Hematopoietic multipotent progenitor cell treated with erythropoietin and hydrocortisone succinate and interleukin-3 and kit ligand, for 15 days (in vitro differentiated cells): Measurements from ENCODE around the gene PRKCZ.

Source experiments
- DNase-seq: peaks from one replicate; pipeline ENCODE4 v3.0.0-alpha.2; 2015; ENCODE audit warnings: low spot score

Gene PRKCZ

GRCh38 chr1:2046174-2046917 is 3.9 kb upstream of the PRKCZ start:
- peak; percentile 27 for DNase-seq

- no peak for DNase-seq
These were observed 3.1 kb upstream of the PRKCZ start for GRCh38 chr1:2046953-2047748.

GRCh38 chr1:2047749-2048729 is 2.2 kb upstream of the PRKCZ start:
- no peak for DNase-seq

GRCh38 chr1:2049225-2049717 is 940 bp upstream of the PRKCZ start:
- no peak for DNase-seq

GRCh38 chr1:2050461-2050792 is 216 bp downstream of the PRKCZ start:
- no peak for DNase-seq

- DNase-seq: no peak
These were observed 827 bp downstream of the PRKCZ start for GRCh38 chr1:2050793-2051682.

DNA sequence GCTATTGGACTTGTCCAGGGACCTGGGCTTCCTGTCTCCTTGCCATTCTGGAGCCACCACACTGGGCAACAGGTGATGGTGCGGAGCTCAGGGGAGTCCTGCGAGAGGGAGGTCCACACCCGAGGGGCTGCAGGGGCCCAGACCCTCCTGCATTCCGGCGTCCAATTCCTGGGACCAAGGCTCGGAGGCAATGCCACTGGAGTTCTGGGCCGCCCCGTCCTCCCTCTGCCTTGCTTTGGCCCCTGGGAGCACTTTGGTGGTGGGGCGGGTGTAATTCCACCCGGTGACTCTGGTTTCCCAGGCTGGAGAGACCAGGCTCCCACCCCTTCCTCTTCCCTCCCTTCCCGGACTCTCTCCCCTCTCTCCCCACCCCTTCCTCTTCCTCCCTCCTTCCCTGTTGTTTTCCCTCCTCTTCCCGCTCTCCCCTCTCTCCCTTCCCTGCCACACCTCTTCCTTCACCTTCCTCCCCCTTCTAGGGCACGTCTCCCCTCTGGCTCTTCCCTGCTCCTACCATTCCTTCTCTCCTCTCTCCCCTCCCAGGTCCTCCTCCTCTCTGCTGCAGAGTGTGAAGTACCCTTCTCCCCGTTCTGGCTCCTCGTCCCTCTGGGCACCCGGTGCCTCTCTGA is 2.0 kb downstream of the PRKCZ start:
- no peak for DNase-seq

- DNase-seq: no peak
These were observed 2.5 kb downstream of the PRKCZ start for GRCh38 chr1:2052756-2053155.

GRCh38 chr1:2053217-2053616 is 3.0 kb downstream of the PRKCZ start:
- DNase-seq: no peak

DNA sequence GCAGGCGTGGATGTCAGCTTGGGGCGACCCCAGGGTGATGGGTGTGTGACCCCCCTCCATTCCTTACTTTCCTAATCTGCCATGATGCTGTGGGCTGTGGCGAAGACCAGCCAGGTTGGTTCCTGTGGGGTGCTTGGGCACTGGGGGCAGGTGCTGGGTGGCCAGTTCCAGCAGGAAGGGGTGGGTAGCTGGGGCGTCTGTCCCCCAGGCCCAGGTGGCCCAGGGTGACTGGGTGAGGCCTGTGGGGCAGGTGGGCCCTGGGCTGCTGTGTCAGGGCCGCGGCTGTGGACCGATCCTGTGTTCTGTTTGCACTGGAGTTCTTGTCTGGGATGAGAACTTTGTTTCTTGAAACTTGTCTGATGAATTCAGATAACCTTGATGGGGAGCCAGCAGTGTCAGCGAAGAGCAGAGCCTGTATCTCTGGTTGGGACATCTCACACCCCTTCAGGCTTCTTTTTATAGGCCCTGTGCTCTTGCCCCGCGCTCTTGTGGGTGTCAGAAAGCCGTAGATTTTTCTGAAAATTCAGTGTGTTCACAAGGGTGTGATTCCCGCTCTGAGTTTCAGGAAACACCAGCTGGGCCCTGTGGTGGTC is 3.7 kb downstream of the PRKCZ start:
- DNase-seq: no peak

DNA sequence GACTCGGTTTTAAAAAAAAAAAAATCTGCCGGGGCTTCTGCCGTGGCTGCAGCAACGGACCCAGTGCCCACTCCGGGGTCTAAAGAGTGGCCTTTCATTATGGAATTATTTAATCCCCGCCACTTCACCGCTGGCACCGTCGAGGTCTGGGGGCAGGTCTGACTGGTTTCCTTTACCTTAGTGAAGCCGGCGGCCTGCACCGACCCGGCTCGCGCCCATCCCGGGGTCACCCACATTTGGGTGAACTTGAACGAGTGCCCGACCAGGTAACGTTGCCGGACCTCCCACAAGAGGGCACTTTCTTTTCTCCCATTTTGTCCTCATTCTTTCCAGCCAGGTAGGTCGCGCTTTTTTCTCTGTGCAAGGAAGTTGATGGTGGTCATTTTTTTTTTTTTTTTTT is 4.3 kb downstream of the PRKCZ start:
- no peak for DNase-seq

DNA sequence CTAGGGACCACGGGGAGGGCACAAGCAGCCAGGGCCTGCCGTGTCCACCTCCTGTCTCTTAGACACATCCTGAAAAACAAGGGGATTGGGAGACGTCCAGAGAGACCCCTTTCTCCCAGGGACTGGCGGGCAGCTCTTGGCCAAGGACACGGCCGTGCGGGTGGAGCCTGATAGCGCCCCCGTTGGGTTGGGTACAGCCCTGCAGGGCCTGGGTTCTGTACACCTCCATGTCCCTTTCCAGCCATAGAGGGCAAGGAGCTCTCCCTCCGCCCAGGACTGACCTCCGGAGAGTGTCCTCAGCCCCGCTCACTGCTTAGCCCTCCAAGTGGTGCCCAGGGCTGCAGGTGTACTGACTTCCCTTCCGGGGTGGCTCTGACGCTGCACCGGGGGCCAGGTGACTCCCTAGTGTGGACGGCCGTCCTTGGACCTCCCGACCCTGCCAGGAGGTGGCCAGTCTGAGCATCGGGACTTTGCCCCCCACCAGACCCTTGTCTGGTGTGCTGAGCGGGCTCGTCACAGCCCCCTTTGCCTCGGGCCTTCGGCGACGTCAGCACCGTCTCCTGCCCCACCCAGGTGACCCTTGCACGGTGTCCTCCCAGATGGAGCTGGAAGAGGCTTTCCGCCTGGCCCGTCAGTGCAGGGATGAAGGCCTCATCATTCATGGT is 5.8 kb downstream of the PRKCZ start:
- no peak for DNase-seq

DNA sequence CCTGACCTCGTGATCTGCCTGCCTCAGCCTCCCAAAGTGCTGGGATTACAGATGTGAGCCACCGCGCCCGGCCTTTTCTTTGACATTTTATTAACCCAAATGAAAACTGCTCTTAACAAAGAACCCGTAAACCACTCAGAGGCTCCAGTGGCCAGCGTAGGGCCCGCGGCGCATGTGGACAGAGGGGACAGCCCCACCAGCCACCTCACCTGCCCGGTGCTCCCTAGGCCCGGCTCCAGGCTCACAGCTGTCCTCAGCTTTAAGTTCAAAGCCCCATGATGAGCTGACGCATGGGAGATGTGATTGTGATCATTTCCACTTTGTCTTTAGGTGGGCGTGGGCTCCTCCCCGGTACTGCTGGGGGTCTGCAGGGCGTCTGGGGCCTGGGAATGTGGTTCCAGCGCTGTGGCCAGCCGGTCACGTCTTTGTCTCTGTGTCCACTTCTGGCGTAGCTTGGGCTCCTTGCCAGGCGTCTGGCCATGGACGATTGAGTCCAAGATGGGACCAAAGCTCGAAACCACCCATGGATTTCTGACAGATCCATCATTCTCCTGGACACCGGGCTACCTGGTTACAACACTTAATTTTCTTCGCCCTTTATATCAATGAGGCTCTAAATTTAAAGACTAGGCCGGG is 6.9 kb downstream of the PRKCZ start:
- no peak for DNase-seq

- no peak for DNase-seq
These were observed 9.2 kb downstream of the PRKCZ start for GRCh38 chr1:2059290-2059953.

GRCh38 chr1:2060072-2060471 is 9.9 kb downstream of the PRKCZ start:
- no peak for DNase-seq

- DNase-seq: no peak
These were observed 10.3 kb downstream of the PRKCZ start for GRCh38 chr1:2060535-2060934.

GRCh38 chr1:2061065-2061778 is 11.0 kb downstream of the PRKCZ start:
- DNase-seq: no peak

DNA sequence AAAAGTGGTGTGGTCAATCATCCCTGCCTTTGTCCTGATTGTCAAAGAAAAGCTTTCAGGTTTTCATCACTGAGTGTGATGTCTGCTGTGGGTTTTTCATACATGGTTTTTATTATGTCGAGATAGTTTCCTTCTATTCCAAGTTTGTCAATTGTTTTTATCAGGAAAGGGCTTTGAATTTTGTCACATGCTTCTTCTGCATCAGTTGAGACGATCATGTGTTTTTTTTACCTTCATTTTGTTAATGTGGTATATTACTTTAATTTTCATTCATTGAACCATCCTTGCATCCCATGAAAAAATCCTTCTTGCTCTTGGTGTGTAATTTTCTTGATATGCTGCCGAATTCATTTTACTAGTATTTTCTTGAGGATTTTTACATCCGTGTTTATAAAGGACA is 15.5 kb downstream of the PRKCZ start:
- no peak for DNase-seq
